NCI-H146 treated with DMSO at 0.1 percent for 48 hours (cell line): ENCODE results near the gene JMJD8.

Experiments used
- DNase-seq: peaks from one replicate; lab custom pipeline; 2025; ENCODE audit not compliant: unreplicated experiment; lab: John Stamatoyannopoulos, UW

Gene JMJD8

DNA sequence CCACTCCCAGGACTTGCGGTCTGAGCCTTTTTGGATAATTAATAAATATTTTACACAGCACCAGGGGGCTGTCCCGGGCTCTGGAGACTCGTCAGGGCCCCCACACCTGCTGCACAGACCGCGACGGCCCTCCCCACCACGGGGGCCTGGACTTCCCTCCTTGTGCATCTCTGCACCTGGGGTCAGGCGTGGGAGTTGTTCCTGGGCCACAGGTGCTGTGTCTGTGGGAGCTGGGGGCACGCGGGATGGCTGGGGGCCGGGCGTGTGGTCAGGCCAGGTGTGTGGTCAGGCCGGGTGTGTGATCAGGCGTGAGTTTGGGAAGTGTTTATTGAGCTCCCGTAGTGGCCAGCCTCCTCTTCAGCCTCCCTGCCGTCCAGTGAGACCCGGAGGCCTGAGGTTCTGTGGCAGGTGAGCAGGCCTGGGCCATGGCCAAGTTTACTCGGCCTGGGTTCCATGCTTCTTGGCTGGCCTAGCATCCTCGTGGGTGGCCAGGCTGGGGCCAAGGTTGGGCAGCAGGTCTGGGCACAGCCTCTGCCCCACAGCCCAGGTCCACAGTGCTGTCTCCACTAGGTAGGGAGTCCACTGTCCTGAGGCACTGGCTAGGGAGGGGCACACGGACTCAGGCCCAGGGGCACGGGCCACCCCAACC is 5.8 kb downstream of the JMJD8 start:
- no peak for DNase-seq

GRCh38 chr16:677316-678190 is 6.6 kb downstream of the JMJD8 start:
- peak; percentile 83 for DNase-seq

DNA sequence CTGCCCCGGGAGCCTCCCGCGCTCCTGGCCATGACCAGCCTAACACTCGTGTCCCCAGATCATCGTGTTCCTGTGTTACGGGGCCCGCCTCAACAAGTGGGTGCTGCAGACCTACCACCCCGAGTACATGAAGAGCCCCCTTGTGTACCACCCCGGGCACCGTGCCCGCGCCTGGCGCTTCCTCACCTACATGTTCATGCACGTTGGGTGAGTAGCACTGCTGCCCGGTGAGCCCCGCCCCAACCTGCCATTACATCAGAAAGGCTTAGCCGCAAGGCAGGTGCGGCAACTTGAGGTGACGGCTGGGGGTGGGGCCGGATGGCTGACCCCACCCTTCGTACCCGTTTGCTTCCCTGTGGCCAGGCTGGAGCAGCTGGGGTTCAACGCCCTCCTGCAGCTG is 7.2 kb downstream of the JMJD8 start:
- peak; percentile 78 for DNase-seq

- DNase-seq: no peak
Measured at GRCh38 chr16:676565-676902, 7.6 kb downstream of the JMJD8 start.

DNA sequence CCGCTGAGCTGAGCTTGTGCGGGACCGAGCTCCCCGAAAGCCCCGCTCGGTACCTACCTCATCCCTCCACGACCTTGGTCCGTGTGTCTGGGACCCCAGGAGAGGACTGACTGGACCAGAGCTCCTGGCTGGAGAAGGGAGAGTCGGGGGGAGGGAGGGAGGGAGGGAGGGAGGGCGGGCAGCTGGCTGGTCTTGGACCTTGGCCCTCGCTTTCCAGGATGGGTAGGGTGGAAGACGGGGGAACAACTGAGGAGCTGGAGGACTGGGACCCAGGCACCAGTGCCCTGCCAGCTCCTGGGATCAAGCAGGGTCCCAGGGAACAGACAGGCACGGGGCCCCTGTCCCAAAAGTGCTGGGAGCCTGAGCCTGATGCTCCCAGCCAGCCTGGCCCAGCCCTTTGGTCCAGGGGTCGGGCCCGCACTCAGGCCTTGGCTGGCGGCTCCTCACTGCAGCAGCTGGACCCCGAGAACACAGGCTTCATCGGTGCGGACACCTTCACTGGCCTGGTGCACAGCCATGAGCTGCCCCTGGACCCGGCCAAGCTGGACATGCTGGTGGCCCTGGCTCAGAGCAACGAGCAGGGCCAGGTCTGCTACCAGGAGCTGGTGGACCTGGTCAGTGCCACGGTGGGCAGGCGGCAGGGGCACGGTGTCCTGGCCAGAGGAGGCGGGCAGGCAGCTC is 8.1 kb downstream of the JMJD8 start:
- no peak for DNase-seq

- no peak for DNase-seq
Measured at GRCh38 chr16:674968-675883, 8.9 kb downstream of the JMJD8 start, which contains the start of gene RHBDL1. Gene RHBDL1 (plus strand): TSS chr16:675671. CDS start chr16:675791, 120 bp downstream.

- DNase-seq: no peak
Measured at GRCh38 chr16:674214-674881, 9.8 kb downstream of the JMJD8 start.

DNA sequence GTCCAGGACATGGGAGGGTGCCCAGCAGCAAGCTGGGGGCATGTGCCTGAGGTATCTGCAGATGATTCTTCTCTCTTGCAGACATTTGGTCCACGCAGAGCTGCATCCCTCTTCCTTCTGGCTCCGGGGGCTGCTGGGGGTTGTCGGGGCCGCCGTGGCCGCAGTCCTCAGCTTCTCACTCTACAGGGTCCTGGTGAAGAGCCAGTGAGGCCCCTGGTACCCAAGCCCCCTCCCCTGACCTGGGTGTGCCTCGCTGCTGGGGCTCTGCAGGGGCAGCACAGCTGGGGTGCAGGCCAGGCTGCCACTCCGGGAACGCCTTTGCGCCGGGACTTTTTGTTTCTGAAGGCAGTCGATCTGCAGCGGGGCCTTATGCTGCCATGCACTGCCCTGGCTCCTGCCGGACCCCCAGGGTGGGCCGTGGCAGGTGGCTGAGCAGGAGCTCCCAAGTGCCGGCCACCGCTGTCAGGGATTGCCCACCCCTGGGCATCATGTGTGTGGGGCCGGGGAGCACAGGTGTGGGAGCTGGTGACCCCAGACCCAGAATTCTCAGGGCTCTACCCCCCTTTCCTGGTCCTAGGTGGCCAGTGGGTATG is 10.6 kb downstream of the JMJD8 start:
- no peak for DNase-seq

- no peak for DNase-seq
Measured at GRCh38 chr16:672851-673250, 11.3 kb downstream of the JMJD8 start.

- no peak for DNase-seq
Measured at GRCh38 chr16:672371-672770, 11.8 kb downstream of the JMJD8 start.

DNA sequence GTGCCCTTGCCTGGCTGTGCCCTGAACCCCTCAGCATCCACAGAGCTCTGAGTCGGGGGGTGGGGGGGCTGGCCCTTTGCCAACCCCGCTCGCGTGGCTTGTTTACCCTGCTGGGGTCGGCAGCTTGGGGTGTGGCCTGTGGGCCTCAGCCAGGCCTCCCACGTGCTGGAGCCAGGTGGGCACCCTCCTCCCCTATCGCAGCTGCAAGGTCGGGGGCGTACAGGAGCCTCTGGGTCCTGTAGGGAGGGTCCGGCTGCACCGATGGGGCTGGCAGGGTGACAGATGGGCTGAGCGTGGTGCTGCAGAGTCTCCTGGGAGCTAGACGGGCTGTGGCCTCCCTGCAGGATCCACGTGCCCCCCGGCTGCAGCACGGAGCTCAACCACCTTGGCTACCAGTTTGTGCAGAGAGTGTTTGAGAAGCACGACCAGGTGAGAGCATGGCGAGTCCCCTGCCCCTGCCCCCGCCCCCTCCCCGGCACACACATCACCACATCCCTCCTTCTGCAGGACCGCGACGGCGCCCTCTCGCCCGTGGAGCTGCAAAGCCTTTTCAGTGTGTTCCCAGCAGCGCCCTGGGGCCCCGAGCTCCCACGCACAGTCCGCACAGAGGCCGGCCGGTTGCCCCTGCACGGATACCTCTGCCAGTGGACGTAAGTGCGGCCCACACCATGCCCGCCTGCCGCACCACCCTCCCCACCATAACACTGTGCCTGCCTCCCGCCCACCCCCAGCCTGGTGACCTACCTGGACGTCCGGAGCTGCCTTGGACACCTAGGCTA is 12.6 kb downstream of the JMJD8 start:
- DNase-seq: no peak

GRCh38 chr16:670485-671352 is 13.4 kb downstream of the JMJD8 start:
- no peak for DNase-seq

- DNase-seq: no peak
Measured at GRCh38 chr16:669666-670065, 14.5 kb downstream of the JMJD8 start.

GRCh38 chr16:668519-669171 is 15.5 kb downstream of the JMJD8 start:
- no peak for DNase-seq

GRCh38 chr16:667780-668518 is 16.2 kb downstream of the JMJD8 start, which contains the start of gene RHOT2:
Gene RHOT2 (plus strand): TSS chr16:668132. CDS start chr16:668200, 68 bp downstream.
- peak; percentile 89 for DNase-seq

DNA sequence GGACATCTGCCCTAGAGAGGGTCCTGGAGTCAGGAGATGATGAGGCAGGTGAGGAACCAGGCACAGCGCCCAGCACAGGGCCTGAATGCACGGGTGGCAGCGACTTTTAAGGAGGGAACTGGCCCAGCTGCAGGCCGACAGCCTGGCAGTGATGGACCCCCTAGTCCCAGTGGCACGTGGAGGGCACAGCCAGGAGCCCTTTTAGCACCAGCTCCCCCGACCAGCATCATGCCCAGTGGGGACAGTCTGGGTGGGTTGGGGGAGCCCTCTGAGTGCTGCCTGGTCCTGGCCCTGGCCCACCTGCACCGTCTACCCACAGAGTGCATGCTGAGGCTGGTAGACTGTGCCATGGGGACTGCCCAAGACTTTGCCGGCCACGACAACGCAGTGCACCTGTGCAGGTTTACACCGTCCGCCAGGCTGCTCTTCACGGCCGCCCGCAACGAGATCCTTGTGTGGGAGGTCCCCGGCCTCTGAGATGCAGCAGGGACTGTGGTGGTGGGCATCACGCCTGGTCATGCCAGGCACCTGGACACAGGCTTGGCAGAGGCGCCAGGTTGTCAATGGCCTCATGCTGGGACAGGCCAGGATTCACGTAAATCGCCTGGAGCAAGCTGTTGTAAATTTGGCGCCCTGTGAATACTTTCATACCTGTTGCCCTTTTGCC is 16.9 kb downstream of the JMJD8 start:
- DNase-seq: no peak
